HCEC 1CT (cell line): Measurements from ENCODE around the gene LCOR.

Source experiments
- DNase-seq: peaks from one replicate; pipeline ENCODE4 v3.0.0-alpha.2; 2017

LCOR gene

GRCh38 chr10:97037365-97038361, 205.6 kb downstream of the LCOR start:
- peak; percentile 71 for DNase-seq

- DNase-seq = no peak
Observed at GRCh38 chr10:97038688-97039087, 206.6 kb downstream of the LCOR start.

GRCh38 chr10:97039538-97040247, 207.6 kb downstream of the LCOR start:
- DNase-seq = no peak

GRCh38 chr10:97040248-97040584, 208.1 kb downstream of the LCOR start:
- DNase-seq = no peak

GRCh38 chr10:97040706-97041105, 208.6 kb downstream of the LCOR start:
- DNase-seq = no peak

- no peak for DNase-seq
Observed at GRCh38 chr10:97042081-97042480, 210.0 kb downstream of the LCOR start.

GRCh38 chr10:97042716-97043562, 210.8 kb downstream of the LCOR start:
- no peak for DNase-seq

GRCh38 chr10:97043563-97043855, 211.4 kb downstream of the LCOR start:
- DNase-seq = no peak
